ENCODE data around the gene HINT3.
"Not testable (repeated sequence)": the region's sequence is repeated elsewhere in the genome, so short reads cannot be mapped to it uniquely, and the experiment has no call there.

The HINT3 gene

DNA sequence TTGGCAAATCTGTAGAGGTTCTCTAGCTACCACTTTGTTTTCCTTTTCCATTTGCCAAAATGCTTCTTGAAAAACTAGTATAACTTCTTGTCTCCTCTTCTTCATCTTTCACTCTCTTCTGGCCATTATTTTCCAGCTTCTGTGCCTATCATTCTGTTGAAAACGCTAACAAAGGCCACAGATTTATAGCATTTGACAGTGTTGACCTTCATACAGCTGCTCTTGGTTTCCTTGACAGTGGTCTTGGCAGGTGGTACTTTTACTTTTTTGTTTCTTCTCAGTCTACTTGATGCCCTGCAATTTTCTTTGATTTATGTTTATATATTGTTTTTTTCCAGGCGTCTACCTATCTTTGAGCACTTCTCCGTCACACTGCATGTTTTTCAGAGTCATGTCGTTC is 53.5 kb downstream of the HINT3 start:
- DNase-seq: peak; percentile 93

DNA sequence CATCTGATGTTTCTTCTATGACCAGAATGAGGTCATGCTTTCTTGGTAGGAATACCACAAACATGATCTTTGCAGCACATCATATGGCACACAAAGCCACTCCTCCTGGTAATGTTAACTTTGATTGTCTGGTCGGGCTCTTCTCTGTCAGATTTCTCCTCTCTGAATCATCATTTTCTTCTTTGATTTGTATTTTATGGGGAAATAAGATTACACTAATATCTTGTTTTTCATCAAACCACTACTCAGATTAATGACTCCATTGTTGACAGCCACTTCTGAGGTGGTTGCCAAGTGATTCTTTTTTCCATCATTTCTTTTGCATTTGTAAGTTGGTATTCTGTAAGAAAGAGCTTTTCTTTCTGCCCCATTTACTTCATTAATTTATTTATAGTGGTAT is 59.3 kb downstream of the HINT3 start:
- no peak for DNase-seq

DNA sequence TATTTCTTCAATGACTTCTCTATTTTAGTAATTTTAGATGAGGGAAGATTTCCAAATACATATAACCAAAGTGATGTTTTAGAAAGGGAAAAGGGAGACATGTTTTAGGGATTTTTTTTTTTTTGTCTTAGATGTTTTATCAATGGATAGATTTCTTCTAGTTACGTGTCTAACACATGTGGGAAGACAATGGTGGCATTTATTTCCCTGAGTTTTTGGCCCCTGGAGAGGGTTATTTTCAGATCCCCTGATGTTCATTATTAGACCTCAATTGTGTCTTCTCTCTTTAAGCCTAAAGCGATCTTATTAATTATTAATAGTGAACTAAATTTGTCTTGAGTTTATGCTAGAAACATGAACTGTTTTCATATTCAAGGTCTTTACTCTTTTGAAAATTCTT is 60.0 kb downstream of the HINT3 start:
- no peak for DNase-seq

DNA sequence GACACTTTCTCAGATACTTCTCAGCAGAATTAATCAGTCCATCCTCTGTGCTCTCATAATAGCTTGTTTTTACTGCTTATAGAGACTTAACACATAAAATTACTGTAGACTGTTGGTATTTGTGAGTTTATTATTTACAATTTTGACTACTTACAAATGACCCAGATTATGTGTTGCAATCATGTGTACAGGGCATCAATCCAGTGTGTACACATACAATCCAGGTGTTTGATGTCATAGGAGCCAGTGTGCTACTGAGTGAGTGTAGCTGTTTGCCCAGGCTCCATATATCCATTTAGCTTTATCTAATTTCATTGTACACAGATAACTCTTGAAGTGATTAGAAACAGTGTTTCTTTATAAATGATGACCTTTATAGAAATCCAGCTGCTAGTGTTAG is 61.1 kb downstream of the HINT3 start:
- DNase-seq: no peak

DNA sequence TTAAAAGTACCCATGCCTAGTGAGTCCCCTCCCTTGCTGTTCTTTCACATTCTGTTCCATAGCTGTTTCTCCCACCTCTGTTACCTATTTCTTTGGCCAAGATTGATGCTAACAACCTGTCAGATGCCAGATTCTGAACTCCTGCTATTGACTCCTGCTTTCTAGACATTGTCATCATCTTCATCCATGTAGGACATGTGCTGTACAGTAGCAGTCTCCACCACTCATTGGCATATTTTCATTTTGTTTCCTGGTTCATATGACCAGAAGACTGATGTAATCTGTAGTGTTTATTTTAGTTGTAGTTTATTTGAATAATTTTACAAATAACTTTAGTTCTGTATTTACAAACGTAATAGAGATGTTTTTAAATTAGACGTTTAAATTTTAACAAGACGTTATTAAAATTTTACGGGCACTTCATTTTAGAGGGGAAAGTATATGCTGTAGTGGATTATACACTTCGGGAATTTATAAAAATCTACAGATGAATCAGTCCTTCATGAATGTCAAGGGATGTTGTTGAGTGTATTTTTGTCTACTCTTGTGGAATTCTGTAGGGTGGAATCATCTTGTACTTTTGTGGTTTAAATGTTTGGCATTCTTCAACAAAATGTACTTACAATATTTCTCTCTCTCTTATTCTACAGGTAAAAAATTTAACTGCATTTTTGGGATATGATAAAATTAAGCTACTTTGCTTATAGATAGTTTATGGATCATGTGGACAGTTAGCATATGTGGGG is 63.9 kb downstream of the HINT3 start:
- no peak for DNase-seq

DNA sequence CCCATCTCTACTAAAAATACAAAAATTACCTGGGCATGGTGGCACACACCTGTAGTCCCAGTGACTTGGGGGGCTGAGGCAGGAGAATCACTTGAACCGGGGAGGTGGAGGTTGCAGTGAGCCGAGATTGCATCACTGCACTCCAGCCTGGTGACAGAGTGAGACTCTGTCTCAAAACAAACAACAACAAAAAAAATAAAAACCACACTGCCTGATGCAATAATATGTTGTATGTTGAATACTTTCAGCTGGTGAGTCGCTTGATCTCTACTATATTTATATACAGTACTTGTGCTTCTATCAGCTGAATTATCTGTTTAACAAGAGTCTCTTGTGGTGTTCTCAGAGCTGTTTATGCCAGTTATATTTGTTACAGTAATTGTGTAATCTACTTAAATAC is 66.9 kb downstream of the HINT3 start:
- not testable (repeated sequence) for DNase-seq

DNA sequence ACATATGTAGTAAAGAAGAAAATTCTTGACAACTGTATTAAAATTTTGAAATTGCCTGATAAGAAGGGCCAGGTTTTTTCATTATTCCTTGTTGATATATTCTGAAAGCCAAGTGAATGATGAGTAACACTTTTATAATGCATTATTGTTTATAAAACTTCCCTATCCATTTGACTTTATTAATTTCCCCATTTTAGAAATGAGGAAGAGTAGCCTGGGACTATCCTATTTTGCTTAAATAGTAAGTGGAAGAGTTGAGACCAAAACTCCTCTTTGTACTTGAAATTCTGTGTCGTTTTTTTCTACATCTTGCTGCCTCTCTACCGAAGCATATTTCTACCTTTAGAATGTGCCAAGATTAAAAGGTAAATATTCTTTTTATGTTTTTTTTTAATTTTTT is 69.4 kb downstream of the HINT3 start:
- DNase-seq: no peak

DNA sequence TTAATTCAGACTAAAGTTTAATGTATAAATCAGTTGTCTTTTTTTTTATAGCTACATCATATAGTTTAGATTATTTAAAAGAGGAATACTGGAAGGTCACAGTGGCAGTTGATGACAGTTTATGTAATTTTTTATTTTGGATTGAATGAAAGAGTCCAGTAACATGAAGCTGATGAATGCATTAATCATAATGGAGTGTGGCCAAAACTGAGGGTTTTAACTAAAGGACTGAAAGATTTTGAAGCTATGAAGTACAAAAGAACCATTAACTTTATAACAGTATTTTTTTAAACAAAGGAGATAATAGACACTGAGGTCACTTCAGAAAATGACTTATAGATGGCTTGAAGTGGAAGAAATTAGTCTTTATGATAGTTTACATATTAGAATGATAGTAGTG is 71.0 kb downstream of the HINT3 start:
- DNase-seq: no peak

Measured in NCI-H69 (cell line).